Measurements from ENCODE around the gene DOHH. TPM values are rescaled to one million over a fixed set of nuclear protein-coding genes. Genes with fewer than 3 reads are reported as not detected.

The DOHH gene
- total RNA-seq, 1 donor from 2014 or later = 10.1 TPM

- no peaks in the 10 kb centered on the region for H3K27me3 Mint-ChIP-seq (ENCODE audit: low read depth)
- H3K4me1 Mint-ChIP-seq (ENCODE audit: low read depth) = peaks cover 5% of the 10 kb centered on the region
- no peak overlapping the region for H3K4me3 Mint-ChIP-seq (ENCODE audit: unreplicated experiment)
- H3K36me3 Mint-ChIP-seq (ENCODE audit: low read depth) = peaks cover 9% of the 10 kb centered on the region
- TF ChIP-seq, protein P1, sequence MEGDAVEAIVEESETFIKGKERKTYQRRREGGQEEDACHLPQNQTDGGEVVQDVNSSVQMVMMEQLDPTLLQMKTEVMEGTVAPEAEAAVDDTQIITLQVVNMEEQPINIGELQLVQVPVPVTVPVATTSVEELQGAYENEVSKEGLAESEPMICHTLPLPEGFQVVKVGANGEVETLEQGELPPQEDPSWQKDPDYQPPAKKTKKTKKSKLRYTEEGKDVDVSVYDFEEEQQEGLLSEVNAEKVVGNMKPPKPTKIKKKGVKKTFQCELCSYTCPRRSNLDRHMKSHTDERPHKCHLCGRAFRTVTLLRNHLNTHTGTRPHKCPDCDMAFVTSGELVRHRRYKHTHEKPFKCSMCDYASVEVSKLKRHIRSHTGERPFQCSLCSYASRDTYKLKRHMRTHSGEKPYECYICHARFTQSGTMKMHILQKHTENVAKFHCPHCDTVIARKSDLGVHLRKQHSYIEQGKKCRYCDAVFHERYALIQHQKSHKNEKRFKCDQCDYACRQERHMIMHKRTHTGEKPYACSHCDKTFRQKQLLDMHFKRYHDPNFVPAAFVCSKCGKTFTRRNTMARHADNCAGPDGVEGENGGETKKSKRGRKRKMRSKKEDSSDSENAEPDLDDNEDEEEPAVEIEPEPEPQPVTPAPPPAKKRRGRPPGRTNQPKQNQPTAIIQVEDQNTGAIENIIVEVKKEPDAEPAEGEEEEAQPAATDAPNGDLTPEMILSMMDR (IDR thresholded peaks at IDR 0.05) = no peak
- DNase-seq (ENCODE audit: low spot score) = no peak
- no peaks in the 10 kb centered on the region for H3K9me3 Mint-ChIP-seq (ENCODE audit: low read depth)
- H3K27ac Mint-ChIP-seq (ENCODE audit: unreplicated experiment) = no peak overlapping the region
These were observed 36.1 kb upstream of the DOHH start for GRCh38 chr19:3536429-3537100.

- peaks cover 5% of the 10 kb centered on the region for H3K4me1 Mint-ChIP-seq (ENCODE audit: low read depth)
- no peaks in the 10 kb centered on the region for H3K27me3 Mint-ChIP-seq (ENCODE audit: low read depth)
- TF ChIP-seq, protein P1 (IDR thresholded peaks at IDR 0.05) = no peak
- H3K9me3 Mint-ChIP-seq (ENCODE audit: low read depth) = no peaks in the 10 kb centered on the region
- peaks cover 14% of the 10 kb centered on the region for H3K36me3 Mint-ChIP-seq (ENCODE audit: low read depth)
- H3K27ac Mint-ChIP-seq (ENCODE audit: unreplicated experiment) = no peak overlapping the region
- no peak for DNase-seq (ENCODE audit: low spot score)
- no peak overlapping the region for H3K4me3 Mint-ChIP-seq (ENCODE audit: unreplicated experiment)
These were observed 35.5 kb upstream of the DOHH start for GRCh38 chr19:3535981-3536380.

- no peak for DNase-seq (ENCODE audit: low spot score)
- Mint-ChIP-seq H3K4me3 (ENCODE audit: unreplicated experiment) (no peak overlapping the region), H3K9me3 (ENCODE audit: low read depth) (no peaks in the 10 kb centered on the region), H3K36me3 (ENCODE audit: low read depth) (peaks cover 14% of the 10 kb centered on the region), H3K4me1 (ENCODE audit: low read depth) (peaks cover 5% of the 10 kb centered on the region), H3K27ac (ENCODE audit: unreplicated experiment) (no peak overlapping the region), H3K27me3 (ENCODE audit: low read depth) (no peaks in the 10 kb centered on the region)
- TF ChIP-seq, protein P1 (IDR thresholded peaks at IDR 0.05) = no peak
These were observed 35.1 kb upstream of the DOHH start for GRCh38 chr19:3535563-3535965.

- TF ChIP-seq, protein P1 (IDR thresholded peaks at IDR 0.05) = no peak
- H3K36me3 Mint-ChIP-seq (ENCODE audit: low read depth) = peaks cover 14% of the 10 kb centered on the region
- H3K4me3 Mint-ChIP-seq (ENCODE audit: unreplicated experiment) = no peak overlapping the region
- peaks cover 5% of the 10 kb centered on the region for H3K4me1 Mint-ChIP-seq (ENCODE audit: low read depth)
- H3K27ac Mint-ChIP-seq (ENCODE audit: unreplicated experiment) = no peak overlapping the region
- H3K27me3 Mint-ChIP-seq (ENCODE audit: low read depth) = no peaks in the 10 kb centered on the region
- no peaks in the 10 kb centered on the region for H3K9me3 Mint-ChIP-seq (ENCODE audit: low read depth)
- no peak for DNase-seq (ENCODE audit: low spot score)
These were observed 34.7 kb upstream of the DOHH start for GRCh38 chr19:3535235-3535535.

DNA sequence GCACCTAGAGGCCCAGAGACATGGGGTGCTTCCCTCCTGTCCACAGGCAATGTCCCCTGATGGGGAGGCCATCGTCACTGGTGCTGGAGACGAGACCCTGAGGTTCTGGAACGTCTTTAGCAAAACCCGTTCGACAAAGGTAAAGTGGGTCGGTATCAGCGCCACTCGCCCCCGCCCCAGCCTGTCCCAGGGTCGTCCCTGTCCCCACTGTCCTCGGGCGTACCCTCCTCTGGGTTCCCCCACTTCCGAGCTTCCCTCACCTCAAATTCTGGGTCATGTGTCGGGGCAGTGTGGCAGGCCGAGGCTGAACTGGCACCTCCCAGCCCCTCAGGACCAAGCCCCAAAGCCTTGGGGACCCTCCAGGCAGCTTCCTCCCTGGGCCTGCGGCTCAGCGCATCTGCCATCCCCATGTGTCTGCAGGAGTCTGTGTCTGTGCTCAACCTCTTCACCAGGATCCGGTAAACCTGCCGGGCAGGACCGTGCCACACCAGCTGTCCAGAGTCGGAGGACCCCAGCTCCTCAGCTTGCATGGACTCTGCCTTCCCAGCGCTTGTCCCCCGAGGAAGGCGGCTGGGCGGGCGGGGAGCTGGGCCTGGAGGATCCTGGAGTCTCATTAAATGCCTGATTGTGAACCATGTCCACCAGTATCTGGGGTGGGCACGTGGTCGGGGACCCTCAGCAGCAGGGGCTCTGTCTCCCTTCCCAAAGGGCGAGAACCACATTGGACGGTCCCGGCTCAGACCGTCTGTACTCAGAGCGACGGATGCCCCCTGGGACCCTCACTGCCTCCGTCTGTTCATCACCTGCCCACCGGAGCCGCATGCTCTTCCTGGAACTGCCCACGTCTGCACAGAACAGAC lies 34.1 kb upstream of the DOHH start:
- Mint-ChIP-seq H3K27ac (ENCODE audit: unreplicated experiment) (no peak overlapping the region), H3K9me3 (ENCODE audit: low read depth) (no peaks in the 10 kb centered on the region), H3K36me3 (ENCODE audit: low read depth) (peaks cover 14% of the 10 kb centered on the region), H3K27me3 (ENCODE audit: low read depth) (no peaks in the 10 kb centered on the region), H3K4me3 (ENCODE audit: unreplicated experiment) (no peak overlapping the region), H3K4me1 (ENCODE audit: low read depth) (peaks cover 5% of the 10 kb centered on the region)
- no peak for DNase-seq (ENCODE audit: low spot score)
- TF ChIP-seq, protein P1 (IDR thresholded peaks at IDR 0.05) = no peak

All from chondrocyte (in vitro differentiated cells).